Skeletal muscle satellite cell (primary cell): ENCODE measurements around the gene SLCO4A1.

Experiments
- H3K27me3 ChIP-seq: 2 replicates; pipeline ENCODE4 v1.7.0; 2013; ENCODE audit warnings: low read length; ENCODE audit not compliant: control insufficient read depth, insufficient read depth
- H3K36me3 ChIP-seq: 2 replicates; pipeline ENCODE4 v1.7.0; 2013; ENCODE audit warnings: mild to moderate bottlenecking, control low read depth, low read length; ENCODE audit not compliant: insufficient read depth
- H3K4me1 ChIP-seq: 2 replicates; pipeline ENCODE4 v1.7.0; 2013; ENCODE audit warnings: low read length; ENCODE audit not compliant: control insufficient read depth, insufficient read depth
- H3K4me2 ChIP-seq: 2 replicates; pipeline ENCODE4 v1.7.0; 2013; ENCODE audit warnings: mild to moderate bottlenecking, low read length
- H3K4me3 ChIP-seq: 2 replicates; pipeline ENCODE4 v1.7.0; 2013; ENCODE audit warnings: low read length
- H3K9ac ChIP-seq: 2 replicates; pipeline ENCODE4 v1.7.0; 2013; ENCODE audit warnings: mild to moderate bottlenecking, low read depth, low read length, moderate library complexity
- H3K9me3 ChIP-seq: replicated peaks from 2 replicates; pipeline ENCODE4 v1.7.0; 2013; ENCODE audit warnings: mild to moderate bottlenecking, control low read depth, low read length

Gene SLCO4A1

DNA sequence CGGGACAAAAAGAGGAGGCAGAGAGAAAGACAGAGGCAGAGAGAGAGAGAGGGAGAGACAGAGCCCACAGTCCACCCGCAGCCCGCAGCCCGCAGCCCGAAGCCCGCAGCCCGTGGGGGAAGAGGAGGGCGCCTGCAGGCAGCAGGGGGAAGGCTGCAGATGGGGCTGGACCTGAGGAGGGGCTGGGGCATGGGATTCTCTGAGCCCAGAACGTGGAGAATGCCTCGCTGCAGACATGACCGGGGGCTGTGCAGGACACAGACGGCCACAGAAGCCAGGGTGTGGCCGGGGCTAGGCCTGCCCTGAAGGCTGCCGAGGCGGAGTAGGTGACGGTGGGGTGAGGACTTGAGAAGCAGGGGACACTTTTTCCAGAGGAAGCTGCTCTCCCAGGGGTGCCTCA is 6.5 kb upstream of the SLCO4A1 start:
- Histone ChIP-seq H3K4me3 (no peak overlapping the region), H3K27me3 (peaks cover 92% of the 10 kb centered on the region)

DNA sequence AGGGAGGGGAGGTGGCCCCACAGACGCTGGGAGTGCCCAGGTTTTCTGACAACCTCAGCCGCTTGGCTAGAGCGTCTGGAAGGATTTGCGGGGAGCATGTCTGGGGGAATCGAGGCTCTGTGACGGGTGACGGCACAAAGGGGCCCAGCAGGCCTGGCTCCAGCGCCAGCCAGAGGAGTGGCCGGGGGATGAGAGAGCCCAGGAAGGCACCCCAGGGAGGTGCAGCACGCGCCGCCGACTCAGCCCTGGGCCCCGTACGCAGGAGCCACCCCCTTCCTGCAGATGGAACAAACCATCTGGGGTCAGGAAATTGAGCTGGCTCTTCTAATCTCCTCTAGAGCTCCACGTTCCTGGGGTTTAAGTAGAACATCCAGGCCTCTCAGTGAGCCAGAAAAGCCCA is 5.9 kb upstream of the SLCO4A1 start:
- peaks cover 92% of the 10 kb centered on the region for H3K27me3 ChIP-seq
- H3K4me3 ChIP-seq, result no peak overlapping the region
- H3K9ac ChIP-seq, result no peak overlapping the region
- no peaks in the 10 kb centered on the region for H3K36me3 ChIP-seq
- H3K4me2 ChIP-seq, result no peak overlapping the region
- no peaks in the 10 kb centered on the region for H3K9me3 ChIP-seq
- H3K4me1 ChIP-seq, result no peaks in the 10 kb centered on the region

More for the DNA sequence above, 6.5 kb upstream of the SLCO4A1 start:
- H3K9ac ChIP-seq, result no peak overlapping the region
- H3K36me3 ChIP-seq, result no peaks in the 10 kb centered on the region
- H3K4me1 ChIP-seq, result no peaks in the 10 kb centered on the region
- H3K4me2 ChIP-seq, result no peak overlapping the region
- H3K9me3 ChIP-seq, result no peaks in the 10 kb centered on the region

DNA sequence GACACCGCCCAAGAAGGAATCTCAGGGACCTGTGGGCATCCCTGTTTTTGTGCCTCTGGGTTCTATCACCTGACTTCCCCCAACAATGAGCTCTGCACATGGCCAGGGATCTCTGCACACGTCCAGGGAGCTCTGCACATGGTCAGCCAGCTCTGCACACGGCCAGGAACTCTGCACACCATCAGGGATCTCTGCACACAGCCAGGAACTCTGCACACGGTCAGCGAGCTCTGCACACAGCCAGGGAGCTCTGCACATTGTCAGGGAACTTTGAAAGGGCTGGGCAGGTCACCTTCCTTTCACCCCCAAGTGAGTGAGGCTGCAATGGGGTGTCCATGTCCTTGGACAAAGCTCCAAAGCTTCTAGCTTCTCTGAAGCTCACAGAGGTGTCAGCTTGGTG is 5.2 kb upstream of the SLCO4A1 start:
- peaks cover 4% of the 10 kb centered on the region for H3K4me1 ChIP-seq
- no peak overlapping the region for H3K4me2 ChIP-seq
- H3K9ac ChIP-seq, result no peak overlapping the region
- H3K36me3 ChIP-seq, result no peaks in the 10 kb centered on the region
- H3K9me3 ChIP-seq, result no peaks in the 10 kb centered on the region
- H3K27me3 ChIP-seq, result peaks cover 92% of the 10 kb centered on the region
- no peak overlapping the region for H3K4me3 ChIP-seq

DNA sequence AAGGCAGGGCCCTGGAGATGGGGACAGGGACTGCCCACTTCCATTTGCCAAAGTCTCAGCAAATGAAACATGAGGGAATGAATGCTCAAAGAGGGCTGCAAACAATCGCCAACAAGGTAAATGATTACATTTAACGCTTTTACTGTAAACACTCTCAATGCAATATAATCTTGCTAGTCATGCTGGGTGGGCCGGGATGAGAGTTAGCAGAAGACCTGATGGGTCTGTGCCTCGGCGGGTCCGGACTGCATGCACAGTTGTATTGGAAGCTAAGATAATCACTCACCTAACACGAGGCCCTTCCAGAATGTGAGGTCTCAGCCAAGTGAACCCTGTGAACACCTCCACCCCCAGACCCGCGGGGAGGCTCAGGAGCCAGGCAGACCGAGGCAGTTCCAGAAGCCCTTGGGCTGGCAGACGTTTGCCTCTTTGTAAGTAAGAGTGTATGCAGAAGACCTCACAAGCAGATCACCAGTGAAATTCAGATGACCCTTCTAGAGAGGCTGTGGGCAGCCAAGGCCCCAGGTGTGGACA is 4.7 kb upstream of the SLCO4A1 start:
- Histone ChIP-seq H3K4me3 (no peak overlapping the region), H3K4me2 (no peak overlapping the region), H3K27me3 (peaks cover 90% of the 10 kb centered on the region), H3K36me3 (no peaks in the 10 kb centered on the region), H3K9me3 (no peaks in the 10 kb centered on the region), H3K9ac (no peak overlapping the region), H3K4me1 (peaks cover 4% of the 10 kb centered on the region)

DNA sequence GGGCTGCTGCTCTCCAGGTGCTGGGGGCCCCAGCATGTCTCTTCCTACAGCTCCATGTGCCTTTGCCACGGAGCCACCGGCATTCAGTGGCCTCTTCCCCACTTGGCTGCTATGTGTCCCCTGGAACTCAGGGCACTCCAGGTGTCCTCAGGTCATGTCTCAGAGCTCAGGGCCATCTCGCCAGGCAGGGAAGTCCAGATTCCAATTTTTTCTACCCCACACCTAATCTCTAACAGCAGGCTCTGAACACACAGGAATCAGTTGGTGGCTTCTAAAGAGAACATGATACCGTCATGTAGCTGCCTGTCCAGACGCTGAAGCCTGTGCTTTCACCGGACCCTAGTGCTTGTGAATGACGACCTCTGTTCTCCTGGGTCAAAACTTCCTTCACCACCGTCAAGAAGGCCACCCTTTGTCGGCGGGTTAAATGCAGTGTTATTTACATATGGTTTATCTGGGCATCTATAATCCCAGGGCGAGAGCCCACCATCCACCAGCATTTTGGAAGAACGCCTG is 4.2 kb upstream of the SLCO4A1 start:
- Histone ChIP-seq H3K4me2 (no peak overlapping the region), H3K27me3 (peaks cover 90% of the 10 kb centered on the region), H3K36me3 (no peaks in the 10 kb centered on the region), H3K4me1 (peaks cover 4% of the 10 kb centered on the region), H3K9me3 (no peaks in the 10 kb centered on the region), H3K9ac (no peak overlapping the region), H3K4me3 (no peak overlapping the region)

DNA sequence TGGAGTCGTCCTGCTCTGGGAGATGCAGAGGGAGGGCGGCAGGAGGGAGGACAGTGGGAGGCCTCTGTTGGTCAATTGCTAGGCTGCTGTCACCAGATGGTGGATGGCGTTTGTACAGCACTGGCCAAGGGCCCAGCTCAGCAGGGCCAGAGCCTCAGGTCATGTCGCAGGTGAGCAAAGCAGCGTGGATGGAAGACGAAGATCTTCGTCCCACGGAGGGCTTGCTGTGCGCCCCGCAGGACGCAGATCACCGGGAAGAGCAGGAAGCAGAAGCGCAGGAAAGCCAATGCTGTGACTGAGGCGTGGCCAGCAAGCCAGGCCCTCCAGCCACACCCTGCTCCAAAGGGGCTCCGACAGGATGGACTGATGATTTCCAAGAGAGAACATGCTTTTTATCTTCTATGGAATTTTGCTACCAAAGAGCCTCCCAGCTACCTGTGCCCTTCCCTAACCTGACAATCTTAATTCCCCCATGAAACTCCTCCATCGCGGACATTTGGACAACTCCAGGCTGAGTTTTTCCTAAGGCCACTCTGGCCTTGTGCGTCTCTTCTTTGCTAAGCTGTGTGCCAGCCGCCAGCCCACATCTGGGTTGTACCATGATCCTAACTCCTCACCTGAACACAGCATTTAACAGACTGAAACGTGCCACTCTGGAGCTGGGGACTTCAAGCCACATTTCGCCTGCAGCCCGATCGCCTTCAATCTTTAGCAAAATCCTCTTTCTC is 3.5 kb upstream of the SLCO4A1 start:
- Histone ChIP-seq H3K27me3 (peaks cover 91% of the 10 kb centered on the region), H3K9ac (no peak overlapping the region), H3K36me3 (no peaks in the 10 kb centered on the region), H3K9me3 (no peaks in the 10 kb centered on the region), H3K4me1 (peaks cover 4% of the 10 kb centered on the region), H3K4me2 (no peak overlapping the region), H3K4me3 (no peak overlapping the region)

DNA sequence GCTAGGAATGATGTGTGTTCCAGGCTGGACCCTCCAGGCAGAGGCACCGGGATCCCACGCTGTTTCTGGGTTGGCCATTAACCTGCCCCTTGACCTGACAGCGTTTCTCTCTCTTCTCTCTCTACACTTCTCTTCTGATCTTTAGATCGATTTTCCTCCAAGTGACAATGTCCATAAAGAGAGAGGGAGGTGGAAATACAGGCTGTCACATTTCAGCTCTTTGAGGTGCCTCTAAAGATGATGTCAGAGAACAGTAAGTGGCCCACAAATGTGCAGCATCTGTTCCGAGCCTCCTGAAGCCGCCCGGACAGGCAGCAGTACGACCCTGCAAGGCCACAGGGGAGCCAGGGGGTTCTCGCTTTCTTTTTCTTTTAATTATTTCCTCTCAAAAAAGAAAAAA is 2.5 kb upstream of the SLCO4A1 start:
- H3K4me3 ChIP-seq, result no peak overlapping the region
- no peak overlapping the region for H3K4me2 ChIP-seq
- H3K36me3 ChIP-seq, result no peaks in the 10 kb centered on the region
- H3K4me1 ChIP-seq, result peaks cover 4% of the 10 kb centered on the region
- peaks cover 93% of the 10 kb centered on the region for H3K27me3 ChIP-seq
- no peaks in the 10 kb centered on the region for H3K9me3 ChIP-seq
- no peak overlapping the region for H3K9ac ChIP-seq

DNA sequence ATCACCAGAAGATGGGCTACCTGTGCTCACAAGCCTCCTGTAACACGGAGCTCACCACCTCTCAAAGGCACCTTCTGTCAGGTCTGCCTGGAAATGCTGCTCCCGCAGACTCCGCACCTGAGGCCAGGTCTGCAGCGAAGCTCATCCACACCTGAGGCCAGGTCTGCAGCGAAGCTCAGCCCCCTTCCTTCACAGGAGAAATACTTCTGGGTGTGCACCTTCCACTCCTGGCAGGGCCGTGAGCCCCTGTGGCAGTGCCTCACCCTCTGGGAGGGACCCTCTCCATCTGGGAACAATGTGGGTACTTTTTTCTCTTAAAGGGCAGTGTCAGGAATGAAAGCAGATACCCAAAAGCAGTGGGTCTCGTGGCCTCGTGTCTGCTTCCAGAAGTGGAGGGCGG is 1.4 kb upstream of the SLCO4A1 start:
- no peak overlapping the region for H3K4me2 ChIP-seq
- no peaks in the 10 kb centered on the region for H3K9me3 ChIP-seq
- H3K36me3 ChIP-seq, result no peaks in the 10 kb centered on the region
- no peak overlapping the region for H3K4me3 ChIP-seq
- H3K27me3 ChIP-seq, result peaks cover 90% of the 10 kb centered on the region
- H3K4me1 ChIP-seq, result peaks cover 4% of the 10 kb centered on the region
- H3K9ac ChIP-seq, result no peak overlapping the region

DNA sequence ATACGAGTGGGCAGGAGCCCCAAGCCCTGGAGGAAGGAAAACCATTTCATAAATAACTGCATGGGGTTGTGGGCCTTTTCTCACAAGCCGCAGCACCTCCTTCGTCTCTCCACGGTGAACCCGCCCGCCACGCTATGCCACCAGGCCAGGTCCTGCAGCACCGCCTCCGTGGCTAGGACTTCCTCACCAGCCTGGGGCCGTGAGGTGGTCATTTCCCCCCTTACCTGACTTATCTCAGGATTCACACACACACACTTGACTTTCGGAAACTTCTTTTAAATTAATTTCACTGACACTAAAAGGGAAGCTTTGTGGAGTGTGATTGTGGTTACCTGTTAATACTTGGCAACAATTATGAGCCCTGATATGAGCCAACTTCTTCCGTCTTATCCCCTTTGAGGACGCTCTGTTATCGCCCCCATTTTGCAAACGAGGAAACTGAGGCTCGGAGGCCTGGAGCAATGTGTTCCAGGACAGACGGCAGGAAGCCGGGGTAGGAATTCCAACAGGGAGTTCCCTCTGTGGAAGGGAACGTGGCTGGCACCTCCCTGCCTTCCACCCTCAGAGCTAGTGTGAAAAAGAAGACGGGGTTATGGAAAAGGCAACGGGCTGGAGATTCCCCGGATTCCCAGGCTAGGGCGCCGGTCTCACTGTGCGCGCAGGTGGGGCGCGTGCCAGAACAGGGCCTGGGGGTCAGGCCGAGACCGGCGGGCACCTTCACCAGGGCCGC is 817 bp upstream of the SLCO4A1 start:
- Histone ChIP-seq H3K4me1 (peaks cover 4% of the 10 kb centered on the region), H3K9ac (no peak overlapping the region), H3K9me3 (no peaks in the 10 kb centered on the region), H3K4me2 (peak overlapping the region; percentile 81), H3K4me3 (peak overlapping the region; percentile 64), H3K36me3 (no peaks in the 10 kb centered on the region), H3K27me3 (peaks cover 91% of the 10 kb centered on the region)

DNA sequence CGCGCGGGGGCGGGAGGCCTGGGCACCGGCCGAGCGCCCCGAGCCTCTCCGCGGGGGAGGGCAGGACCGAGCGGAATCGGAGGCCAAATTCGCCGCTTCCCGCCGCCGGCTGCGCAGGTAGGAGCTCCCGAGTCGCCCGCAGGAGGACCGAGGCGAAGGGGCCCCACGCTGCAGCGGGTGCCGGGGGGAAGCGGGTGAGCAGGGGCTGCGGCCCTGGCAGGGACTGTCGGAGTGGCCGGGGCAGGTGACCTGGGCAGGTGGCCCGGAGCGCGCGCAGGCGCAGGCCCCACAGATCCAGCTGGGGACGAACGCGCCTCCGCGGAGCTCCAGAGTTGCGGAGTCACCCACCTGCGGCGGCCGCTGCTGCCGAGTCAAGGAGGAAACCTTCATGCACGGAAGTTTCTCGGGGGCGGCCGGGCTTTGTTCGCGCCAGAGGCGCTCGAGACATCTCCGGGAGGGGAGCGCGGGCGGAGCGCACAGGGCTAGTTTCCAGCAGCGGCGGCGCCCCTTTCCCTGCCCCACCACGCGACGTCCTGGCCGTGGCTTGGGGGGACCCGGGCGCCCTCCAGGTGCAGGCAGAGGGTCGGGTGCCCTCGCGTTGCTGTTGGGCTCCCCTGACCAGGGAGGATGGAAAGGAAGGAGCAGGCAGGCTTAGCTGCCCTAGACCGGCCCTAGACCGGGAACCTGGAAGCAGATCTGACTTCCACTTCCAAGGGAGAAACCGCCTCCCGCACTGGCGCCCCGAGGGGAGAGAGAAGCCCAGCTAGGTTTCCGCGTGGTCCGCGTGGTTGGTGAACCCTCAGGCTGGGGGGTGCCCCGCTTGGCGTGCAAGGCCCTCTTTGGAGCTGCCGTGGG is 590 bp downstream of the SLCO4A1 start:
- H3K9ac ChIP-seq, result no peak overlapping the region
- no peaks in the 10 kb centered on the region for H3K9me3 ChIP-seq
- peaks cover 90% of the 10 kb centered on the region for H3K27me3 ChIP-seq
- peaks cover 4% of the 10 kb centered on the region for H3K4me1 ChIP-seq
- H3K4me2 ChIP-seq, result peak overlapping the region; percentile 81
- H3K36me3 ChIP-seq, result no peaks in the 10 kb centered on the region
- peak overlapping the region; percentile 64 for H3K4me3 ChIP-seq

DNA sequence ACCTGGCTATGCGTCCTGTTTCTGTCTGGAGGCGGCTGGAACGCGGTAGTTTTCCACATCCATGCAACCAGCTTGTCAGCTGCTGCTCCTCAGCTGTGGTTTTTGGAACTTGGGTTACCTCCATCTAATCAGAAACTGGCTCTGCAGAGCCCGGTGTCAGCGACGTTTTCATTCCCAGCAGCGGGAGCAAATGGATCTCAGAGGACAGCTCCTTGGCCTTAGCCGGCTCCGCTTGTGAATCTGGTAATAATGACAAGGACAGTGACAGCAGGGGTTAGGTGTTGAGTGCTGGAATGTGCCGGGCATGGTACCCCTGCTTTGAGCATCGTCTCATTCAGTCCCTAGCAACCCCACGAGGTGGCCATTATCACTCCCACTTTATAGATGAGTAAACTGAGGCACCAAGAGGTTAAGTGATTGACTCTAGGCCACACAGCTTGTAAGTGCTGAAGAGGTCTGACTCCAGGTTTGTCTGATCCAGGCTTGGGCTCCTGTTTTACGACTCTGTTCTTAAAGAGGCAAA is 1.3 kb downstream of the SLCO4A1 start:
- H3K4me1 ChIP-seq, result peaks cover 4% of the 10 kb centered on the region
- peaks cover 87% of the 10 kb centered on the region for H3K27me3 ChIP-seq
- H3K4me3 ChIP-seq, result no peak overlapping the region
- peak overlapping the region; percentile 81 for H3K4me2 ChIP-seq
- no peaks in the 10 kb centered on the region for H3K36me3 ChIP-seq
- no peak overlapping the region for H3K9ac ChIP-seq
- no peaks in the 10 kb centered on the region for H3K9me3 ChIP-seq
